Measurements from ENCODE around the gene GTF2H4.
"Not testable (repeated sequence)": the region's sequence is repeated elsewhere in the genome, so short reads cannot be mapped to it uniquely, and the experiment has no call there.

GTF2H4 gene

DNA sequence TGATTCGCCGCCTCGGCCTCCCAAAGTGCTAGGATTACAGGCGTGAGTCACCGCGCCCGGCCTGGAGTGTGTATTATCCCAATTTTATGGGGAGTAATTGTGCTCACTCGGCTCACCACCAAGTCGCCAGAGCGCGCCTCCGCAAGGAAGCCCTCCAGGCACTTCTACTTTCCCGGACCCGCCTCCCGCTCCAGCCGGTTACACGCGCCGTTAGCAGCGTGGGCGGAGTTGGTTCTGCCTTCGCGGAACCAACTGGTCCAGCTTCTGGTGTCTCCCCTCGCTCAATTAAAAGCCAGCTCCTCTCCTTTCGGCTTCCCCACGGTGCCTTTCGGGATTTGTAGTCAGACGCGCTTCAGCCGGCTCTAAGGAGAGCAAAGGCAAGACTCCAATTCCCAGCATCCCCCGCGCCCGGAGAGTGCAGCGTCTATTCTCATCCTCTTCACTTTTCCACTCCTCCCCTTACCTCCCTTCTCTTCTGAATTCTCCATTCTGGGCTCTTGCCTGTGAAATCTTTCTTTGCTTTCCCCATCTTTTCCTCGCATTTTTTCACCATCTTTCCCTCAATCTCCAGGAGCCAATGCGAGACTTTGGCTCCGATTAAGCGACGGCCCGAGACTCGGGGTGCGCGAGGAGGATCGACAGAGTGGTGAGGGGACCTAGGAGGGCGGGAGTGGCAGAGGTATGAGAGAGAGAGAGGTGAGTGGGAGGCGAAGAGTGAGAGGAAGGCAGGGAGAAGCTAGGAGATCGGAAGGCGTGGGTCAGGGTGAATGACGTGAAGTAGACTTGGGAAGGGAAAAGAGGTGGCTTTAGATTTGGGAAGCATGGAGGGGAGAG is at the start of gene GTF2H4:
GTF2H4 (plus strand) TSS at position 450 of the 834 bp plus-strand sequence.
- Histone ChIP-seq H3K9me3 (ENCODE audit: insufficient read depth, low read depth, low read length) (no peaks in the 10 kb centered on the region), H3K4me2 (ENCODE audit: low read depth, low read length, poor library complexity, severe bottlenecking) (peak within 1 kb of the TSS; percentile 80), H3K27me3 (ENCODE audit: insufficient read depth, low read length, poor library complexity, severe bottlenecking) (no peaks in the 10 kb centered on the region), H3K9me2 (replicated peaks; ENCODE audit: low read depth, low read length) (no peaks in the 10 kb centered on the region), H3K4me3 (ENCODE audit: low read length, poor library complexity, severe bottlenecking) (peak within 1 kb of the TSS; percentile 95), H2AFZ (ENCODE audit: low read length) (peak within 1 kb of the TSS; percentile 87), H3K36me3 (ENCODE audit: insufficient read depth, low read length) (no peaks in the 10 kb centered on the region), H3K79me2 (ENCODE audit: insufficient read depth, low read length) (peaks cover 20% of the 10 kb centered on the region), H4K20me1 (ENCODE audit: insufficient read depth, low read length, poor library complexity, severe bottlenecking) (no peaks in the 10 kb centered on the region), H3K9ac (ENCODE audit: low read depth, low read length, poor library complexity, severe bottlenecking) (peak within 1 kb of the TSS; percentile 92), H3K4me1 (ENCODE audit: insufficient read depth, low read length, poor library complexity, severe bottlenecking) (peaks cover 4% of the 10 kb centered on the region), H3F3A (ENCODE audit: low read depth) (no peaks in the 10 kb centered on the region)
- no peak for TF ChIP-seq EZH2phosphoT487 (IDR thresholded peaks at IDR 0.05; ENCODE audit: borderline replicate concordance)
- TF ChIP-seq, protein P1, sequence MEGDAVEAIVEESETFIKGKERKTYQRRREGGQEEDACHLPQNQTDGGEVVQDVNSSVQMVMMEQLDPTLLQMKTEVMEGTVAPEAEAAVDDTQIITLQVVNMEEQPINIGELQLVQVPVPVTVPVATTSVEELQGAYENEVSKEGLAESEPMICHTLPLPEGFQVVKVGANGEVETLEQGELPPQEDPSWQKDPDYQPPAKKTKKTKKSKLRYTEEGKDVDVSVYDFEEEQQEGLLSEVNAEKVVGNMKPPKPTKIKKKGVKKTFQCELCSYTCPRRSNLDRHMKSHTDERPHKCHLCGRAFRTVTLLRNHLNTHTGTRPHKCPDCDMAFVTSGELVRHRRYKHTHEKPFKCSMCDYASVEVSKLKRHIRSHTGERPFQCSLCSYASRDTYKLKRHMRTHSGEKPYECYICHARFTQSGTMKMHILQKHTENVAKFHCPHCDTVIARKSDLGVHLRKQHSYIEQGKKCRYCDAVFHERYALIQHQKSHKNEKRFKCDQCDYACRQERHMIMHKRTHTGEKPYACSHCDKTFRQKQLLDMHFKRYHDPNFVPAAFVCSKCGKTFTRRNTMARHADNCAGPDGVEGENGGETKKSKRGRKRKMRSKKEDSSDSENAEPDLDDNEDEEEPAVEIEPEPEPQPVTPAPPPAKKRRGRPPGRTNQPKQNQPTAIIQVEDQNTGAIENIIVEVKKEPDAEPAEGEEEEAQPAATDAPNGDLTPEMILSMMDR (conservative IDR thresholded peaks at IDR 0.05; ENCODE audit: low read length) = no peak

GRCh38 chr6:30859726-30860125 is 48.3 kb upstream of the GTF2H4 start:
- H3K4me3 ChIP-seq (ENCODE audit: low read length, poor library complexity, severe bottlenecking); H3F3A ChIP-seq (ENCODE audit: low read depth); H3K9ac ChIP-seq (ENCODE audit: low read depth, low read length, poor library complexity, severe bottlenecking); H3K9me3 ChIP-seq (ENCODE audit: insufficient read depth, low read depth, low read length); H3K9me2 ChIP-seq (replicated peaks; ENCODE audit: low read depth, low read length); H3K36me3 ChIP-seq (ENCODE audit: insufficient read depth, low read length); H3K4me2 ChIP-seq (ENCODE audit: low read depth, low read length, poor library complexity, severe bottlenecking); H2AFZ ChIP-seq (ENCODE audit: low read length); H3K79me2 ChIP-seq (ENCODE audit: insufficient read depth, low read length); H3K4me1 ChIP-seq (ENCODE audit: insufficient read depth, low read length, poor library complexity, severe bottlenecking); H3K27me3 ChIP-seq (ENCODE audit: insufficient read depth, low read length, poor library complexity, severe bottlenecking); H4K20me1 ChIP-seq (ENCODE audit: insufficient read depth, low read length, poor library complexity, severe bottlenecking): not testable (repeated sequence)

GRCh38 chr6:30861257-30862048 is 46.6 kb upstream of the GTF2H4 start:
- no peak overlapping the region for H2AFZ ChIP-seq (ENCODE audit: low read length)
- H3K9me2 ChIP-seq (replicated peaks; ENCODE audit: low read depth, low read length) = no peaks in the 10 kb centered on the region
- TF ChIP-seq, protein P1 (conservative IDR thresholded peaks at IDR 0.05; ENCODE audit: low read length) = no peak
- TF ChIP-seq EZH2phosphoT487 (IDR thresholded peaks at IDR 0.05; ENCODE audit: borderline replicate concordance) = no peak
- no peaks in the 10 kb centered on the region for H3F3A ChIP-seq (ENCODE audit: low read depth)
- H3K4me2 ChIP-seq (ENCODE audit: low read depth, low read length, poor library complexity, severe bottlenecking) = no peak overlapping the region
- H3K27me3 ChIP-seq (ENCODE audit: insufficient read depth, low read length, poor library complexity, severe bottlenecking) = no peaks in the 10 kb centered on the region
- H3K79me2 ChIP-seq (ENCODE audit: insufficient read depth, low read length) = no peaks in the 10 kb centered on the region
- H4K20me1 ChIP-seq (ENCODE audit: insufficient read depth, low read length, poor library complexity, severe bottlenecking) = no peaks in the 10 kb centered on the region
- no peaks in the 10 kb centered on the region for H3K4me1 ChIP-seq (ENCODE audit: insufficient read depth, low read length, poor library complexity, severe bottlenecking)
- H3K9ac ChIP-seq (ENCODE audit: low read depth, low read length, poor library complexity, severe bottlenecking) = no peak overlapping the region
- H3K36me3 ChIP-seq (ENCODE audit: insufficient read depth, low read length) = no peaks in the 10 kb centered on the region
- H3K9me3 ChIP-seq (ENCODE audit: insufficient read depth, low read depth, low read length) = no peaks in the 10 kb centered on the region
- no peak overlapping the region for H3K4me3 ChIP-seq (ENCODE audit: low read length, poor library complexity, severe bottlenecking)

Measured in Loucy (cell line).